ENCODE measurements around the gene RFX8. TPM values are rescaled to one million over a fixed set of nuclear protein-coding genes. Genes with fewer than 3 reads are reported as not detected.

The RFX8 gene
- total RNA-seq, 2 donors from 2014 or later = not detected

- Histone ChIP-seq H3K27me3 (ENCODE audit: control insufficient read depth, insufficient read depth, low read length, poor library complexity, severe bottlenecking) (no peaks in the 10 kb centered on the region), H3K27ac (ENCODE audit: low read depth, low read length) (no peak overlapping the region), H3K36me3 (ENCODE audit: control insufficient read depth, insufficient read depth, low read length) (no peaks in the 10 kb centered on the region), H3K4me1 (ENCODE audit: control insufficient read depth, insufficient read depth, low read length) (no peaks in the 10 kb centered on the region), H3K4me3 (ENCODE audit: low read length) (no peak overlapping the region), H3K9me3 (ENCODE audit: control insufficient read depth, low read length) (no peaks in the 10 kb centered on the region), H3K9ac (ENCODE audit: extremely low read depth, low read length, poor library complexity, severe bottlenecking) (no peak overlapping the region)
- Mint-ChIP-seq H3K4me1 (no peaks in the 10 kb centered on the region), H3K4me3 (no peak overlapping the region), H3K9me3 (no peaks in the 10 kb centered on the region), H3K36me3 (ENCODE audit: low read depth) (no peaks in the 10 kb centered on the region), H3K27me3 (ENCODE audit: insufficient read depth) (no peaks in the 10 kb centered on the region), H3K27ac (no peak overlapping the region)
- no peak for TF ChIP-seq CTCF (conservative IDR thresholded peaks at IDR 0.05)
- no peak for DNase-seq
- WGBS, 2 experiments (ENCODE audit: insufficient coverage in 1 of 2, insufficient read length in 1 of 2) = 91 to 96% methylated on average over 4 to 5 of the region's 5 CpGs
These were observed 12.1 kb upstream of the RFX8 start for GRCh38 chr2:101486994-101487393.

GRCh38 chr2:101486258-101486701, 11.4 kb upstream of the RFX8 start:
- no peaks in the 10 kb centered on the region for H3K36me3 ChIP-seq (ENCODE audit: control insufficient read depth, insufficient read depth, low read length)
- no peak for TF ChIP-seq CTCF (conservative IDR thresholded peaks at IDR 0.05)
- Mint-ChIP-seq H3K4me1 (no peaks in the 10 kb centered on the region), H3K4me3 (no peak overlapping the region), H3K36me3 (ENCODE audit: low read depth) (no peaks in the 10 kb centered on the region), H3K9me3 (no peaks in the 10 kb centered on the region), H3K27ac (no peak overlapping the region), H3K27me3 (ENCODE audit: insufficient read depth) (no peaks in the 10 kb centered on the region)
- no peaks in the 10 kb centered on the region for H3K27me3 ChIP-seq (ENCODE audit: control insufficient read depth, insufficient read depth, low read length, poor library complexity, severe bottlenecking)
- no peak overlapping the region for H3K9ac ChIP-seq (ENCODE audit: extremely low read depth, low read length, poor library complexity, severe bottlenecking)
- no peak for DNase-seq
- H3K9me3 ChIP-seq (ENCODE audit: control insufficient read depth, low read length) = no peaks in the 10 kb centered on the region
- H3K27ac ChIP-seq (ENCODE audit: low read depth, low read length) = no peak overlapping the region
- 86 to 92% methylated on average over 2 to 4 of the region's 4 CpGs for WGBS, 2 experiments (ENCODE audit: insufficient coverage in 1 of 2, insufficient read length in 1 of 2)
- H3K4me1 ChIP-seq (ENCODE audit: control insufficient read depth, insufficient read depth, low read length) = no peaks in the 10 kb centered on the region
- no peak overlapping the region for H3K4me3 ChIP-seq (ENCODE audit: low read length)

- Mint-ChIP-seq H3K9me3 (no peaks in the 10 kb centered on the region), H3K36me3 (ENCODE audit: low read depth) (no peaks in the 10 kb centered on the region), H3K27ac (no peak overlapping the region), H3K27me3 (ENCODE audit: insufficient read depth) (no peaks in the 10 kb centered on the region), H3K4me3 (no peak overlapping the region), H3K4me1 (no peaks in the 10 kb centered on the region)
- no peak for DNase-seq
- no peak overlapping the region for H3K9ac ChIP-seq (ENCODE audit: extremely low read depth, low read length, poor library complexity, severe bottlenecking)
- H3K4me3 ChIP-seq (ENCODE audit: low read length) = no peak overlapping the region
- no peak overlapping the region for H3K27ac ChIP-seq (ENCODE audit: low read depth, low read length)
- no peaks in the 10 kb centered on the region for H3K9me3 ChIP-seq (ENCODE audit: control insufficient read depth, low read length)
- WGBS, 2 experiments (ENCODE audit: insufficient coverage in 1 of 2, insufficient read length in 1 of 2) = 94 to 100% methylated on average over 2 to 4 of the region's 4 CpGs
- H3K4me1 ChIP-seq (ENCODE audit: control insufficient read depth, insufficient read depth, low read length) = no peaks in the 10 kb centered on the region
- H3K27me3 ChIP-seq (ENCODE audit: control insufficient read depth, insufficient read depth, low read length, poor library complexity, severe bottlenecking) = no peaks in the 10 kb centered on the region
- no peaks in the 10 kb centered on the region for H3K36me3 ChIP-seq (ENCODE audit: control insufficient read depth, insufficient read depth, low read length)
- TF ChIP-seq CTCF (conservative IDR thresholded peaks at IDR 0.05) = no peak
These were observed 10.9 kb upstream of the RFX8 start for GRCh38 chr2:101485856-101486255.

All from endodermal cell (in vitro differentiated cells).